Measurements from ENCODE around the gene METTL6. TPM values are rescaled to one million over a fixed set of nuclear protein-coding genes. Genes with fewer than 3 reads are reported as not detected.
"Not testable (repeated sequence)": the region's sequence is repeated elsewhere in the genome, so short reads cannot be mapped to it uniquely, and the experiment has no call there.

The METTL6 gene
- total RNA-seq, 1 donor from 2014 or later, result 19.6 TPM

- DNase-seq (ENCODE audit: extremely low read depth, low read depth, low spot score), result peak; percentile 51
Observed at GRCh38 chr3:15405448-15406050, 21.8 kb downstream of the METTL6 start.

GRCh38 chr3:15404767-15405166, 22.6 kb downstream of the METTL6 start:
- no peak for DNase-seq (ENCODE audit: extremely low read depth, low read depth, low spot score)

- no peak for DNase-seq (ENCODE audit: extremely low read depth, low read depth, low spot score)
Observed at GRCh38 chr3:15403965-15404364, 23.4 kb downstream of the METTL6 start.

GRCh38 chr3:15403495-15403894, 23.8 kb downstream of the METTL6 start:
- no peak for DNase-seq (ENCODE audit: extremely low read depth, low read depth, low spot score)

- no peak for DNase-seq (ENCODE audit: extremely low read depth, low read depth, low spot score)
Observed at GRCh38 chr3:15401936-15402335, 25.4 kb downstream of the METTL6 start.

DNA sequence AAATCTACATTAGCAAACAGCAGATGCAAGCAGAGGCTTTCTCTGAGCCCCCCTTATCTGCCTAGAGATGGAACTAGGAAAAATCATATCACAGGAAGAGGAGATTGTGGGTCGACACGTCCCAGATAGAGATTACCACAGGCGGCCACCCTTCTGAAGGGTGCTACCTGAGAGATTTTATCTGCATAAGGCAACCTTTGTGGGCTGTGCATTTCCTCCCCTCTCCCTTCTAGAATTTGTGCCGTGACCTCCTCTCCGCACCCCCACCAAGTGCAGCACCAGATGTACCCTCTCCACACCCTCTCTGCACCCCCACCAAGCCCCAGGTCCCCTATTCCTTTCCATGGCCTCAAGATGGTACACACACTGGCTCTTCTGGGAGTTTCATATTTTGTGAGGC, 27.4 kb downstream of the METTL6 start:
- DNase-seq (ENCODE audit: extremely low read depth, low read depth, low spot score), result no peak

DNA sequence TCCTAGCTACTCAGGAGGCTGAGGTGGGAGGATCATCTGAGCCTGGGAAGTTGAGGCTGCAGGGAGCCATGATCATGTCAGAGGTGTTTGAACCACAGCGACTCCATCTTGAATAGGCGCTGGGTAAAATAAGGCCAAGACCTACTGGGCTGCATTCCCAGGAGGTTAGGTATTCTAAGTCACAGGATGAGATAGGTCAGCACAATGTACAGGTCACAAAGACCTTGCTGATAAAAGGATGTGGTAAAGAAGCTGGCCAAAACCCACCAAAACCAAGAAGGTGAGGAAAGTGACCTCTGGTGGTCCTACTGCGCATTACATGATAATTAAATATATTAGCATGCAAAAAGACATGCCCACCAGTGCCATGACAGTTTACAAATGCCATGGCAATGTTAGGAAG, 28.6 kb downstream of the METTL6 start:
- DNase-seq (ENCODE audit: extremely low read depth, low read depth, low spot score), result peak; percentile 29

- not testable (repeated sequence) for DNase-seq (ENCODE audit: extremely low read depth, low read depth, low spot score)
Observed at GRCh38 chr3:15393252-15393651, 34.1 kb downstream of the METTL6 start.

DNA sequence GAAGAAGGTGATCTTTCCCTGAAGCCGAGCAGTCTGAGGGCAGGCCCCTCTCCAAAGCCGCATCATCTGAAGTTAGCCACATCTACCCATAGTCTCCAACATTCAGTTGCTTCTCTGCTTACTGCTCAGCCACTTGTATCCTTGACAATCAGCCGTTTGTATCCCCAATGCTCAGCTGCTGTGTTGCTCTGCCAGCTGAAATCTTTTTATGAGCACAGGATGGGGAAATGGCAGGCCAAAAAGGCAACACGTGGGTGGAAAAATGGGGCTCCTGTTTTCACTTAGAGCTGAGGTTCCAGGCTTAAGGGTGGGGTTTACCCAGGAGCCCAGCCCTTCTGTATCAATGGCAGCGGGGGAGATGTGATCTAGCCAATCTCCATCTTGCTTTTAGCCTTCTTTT, 36.3 kb downstream of the METTL6 start:
- DNase-seq (ENCODE audit: extremely low read depth, low read depth, low spot score), result no peak

DNA sequence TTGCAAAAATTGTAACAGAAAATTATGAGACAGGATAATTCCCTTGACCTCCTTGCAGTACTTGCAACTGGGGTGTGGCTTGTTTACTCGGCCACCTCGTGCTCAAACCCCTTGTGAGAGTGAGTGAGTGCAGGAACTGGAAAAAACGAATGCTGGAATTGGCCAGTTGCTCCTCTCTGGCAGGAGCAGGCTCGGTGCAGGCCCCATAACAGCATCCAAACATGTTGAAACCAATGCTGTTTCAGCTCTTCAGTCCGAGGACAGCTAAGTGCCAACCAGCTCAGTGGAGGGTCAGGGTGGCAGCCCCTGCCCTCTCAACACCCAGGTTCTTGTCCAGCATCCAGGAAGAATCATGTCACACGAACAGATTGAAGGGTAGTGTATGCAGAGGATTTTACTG, 36.9 kb downstream of the METTL6 start:
- no peak for DNase-seq (ENCODE audit: extremely low read depth, low read depth, low spot score)

DNA sequence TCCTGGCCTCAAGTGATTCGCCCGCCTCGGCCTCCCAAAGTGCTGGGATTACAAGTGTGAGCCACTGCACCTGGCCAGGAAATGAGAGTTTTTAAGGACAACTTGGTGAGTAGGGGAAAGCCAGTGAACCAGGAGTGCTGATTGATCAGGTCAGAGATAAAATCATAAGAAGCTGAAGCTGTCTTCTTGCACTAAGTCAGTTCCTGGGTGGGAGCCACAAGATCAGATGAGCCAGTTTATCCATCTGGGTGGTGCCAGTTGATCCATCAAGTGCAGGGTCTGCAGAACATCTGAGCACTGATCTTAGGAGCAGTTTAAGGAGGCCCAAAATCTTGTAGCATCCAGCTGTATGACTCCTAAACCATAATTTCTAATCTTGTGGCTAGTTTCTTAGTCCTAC, 39.0 kb downstream of the METTL6 start:
- DNase-seq (ENCODE audit: extremely low read depth, low read depth, low spot score), result not testable (repeated sequence)

GRCh38 chr3:15387735-15388134, 39.6 kb downstream of the METTL6 start:
- DNase-seq (ENCODE audit: extremely low read depth, low read depth, low spot score), result no peak

- no peak for DNase-seq (ENCODE audit: extremely low read depth, low read depth, low spot score)
Observed at GRCh38 chr3:15387171-15387581, 40.2 kb downstream of the METTL6 start.

- DNase-seq (ENCODE audit: extremely low read depth, low read depth, low spot score), result not testable (repeated sequence)
Observed at GRCh38 chr3:15386654-15386955, 40.7 kb downstream of the METTL6 start.

DNA sequence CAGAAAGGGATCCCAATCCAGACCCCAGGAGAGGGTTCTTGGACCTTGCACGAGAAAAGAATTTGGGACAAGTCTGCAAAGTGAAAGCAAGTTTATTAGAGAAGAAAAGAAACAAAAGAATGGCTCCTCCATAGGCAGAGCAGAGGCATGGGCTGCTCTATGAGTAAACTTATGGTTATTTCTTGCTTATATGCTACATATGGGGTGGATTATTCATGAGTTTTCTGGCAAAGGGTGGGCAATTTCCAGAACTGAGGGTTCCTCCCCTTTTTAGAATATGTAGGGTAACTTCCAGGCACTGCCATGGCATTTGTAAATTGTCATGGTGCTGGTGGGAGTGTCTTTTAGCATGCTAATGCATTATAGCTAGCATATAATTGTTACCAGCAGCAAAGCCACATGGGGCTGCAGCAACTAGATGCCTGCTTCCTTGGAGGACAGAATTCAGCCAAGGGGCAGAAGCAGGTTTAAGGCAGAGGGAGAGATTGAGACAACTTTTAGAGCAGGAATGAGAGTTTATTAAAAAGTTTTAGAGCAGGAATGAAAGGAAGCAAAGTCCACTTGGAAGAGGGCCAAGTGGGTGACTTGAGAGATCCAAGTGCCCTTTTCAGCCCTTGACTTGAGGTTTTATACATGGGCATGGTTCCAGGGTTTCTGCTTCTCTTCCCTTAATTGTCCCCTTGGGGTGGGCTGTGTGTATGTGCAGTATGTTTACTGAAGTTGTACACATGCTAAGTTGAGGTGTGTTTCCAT, 41.3 kb downstream of the METTL6 start:
- DNase-seq (ENCODE audit: extremely low read depth, low read depth, low spot score), result no peak

DNA sequence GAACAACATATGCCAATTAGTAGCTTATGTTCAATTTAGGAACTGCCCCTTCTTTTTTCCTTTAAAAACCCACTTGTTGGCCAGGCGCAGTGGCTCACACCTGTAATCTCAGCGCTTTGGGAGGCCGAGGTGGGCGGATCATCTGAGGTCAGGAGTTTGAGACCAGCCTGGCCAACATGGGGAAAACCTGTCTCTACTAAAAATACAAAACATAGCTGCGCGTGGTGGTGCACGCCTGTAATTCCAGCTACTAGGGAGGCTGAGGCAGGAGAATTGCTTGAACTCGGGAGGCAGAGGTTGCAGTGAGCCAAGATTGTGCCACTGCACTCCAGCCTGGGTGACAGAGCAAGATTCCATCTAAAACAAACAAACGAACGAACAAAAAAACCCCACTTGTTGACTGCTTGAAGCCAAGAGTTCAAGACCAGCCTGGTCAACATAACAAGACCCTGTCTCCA, 42.1 kb downstream of the METTL6 start:
- DNase-seq (ENCODE audit: extremely low read depth, low read depth, low spot score), result not testable (repeated sequence)

GRCh38 chr3:15384510-15385237, 42.7 kb downstream of the METTL6 start:
- no peak for DNase-seq (ENCODE audit: extremely low read depth, low read depth, low spot score)

DNA sequence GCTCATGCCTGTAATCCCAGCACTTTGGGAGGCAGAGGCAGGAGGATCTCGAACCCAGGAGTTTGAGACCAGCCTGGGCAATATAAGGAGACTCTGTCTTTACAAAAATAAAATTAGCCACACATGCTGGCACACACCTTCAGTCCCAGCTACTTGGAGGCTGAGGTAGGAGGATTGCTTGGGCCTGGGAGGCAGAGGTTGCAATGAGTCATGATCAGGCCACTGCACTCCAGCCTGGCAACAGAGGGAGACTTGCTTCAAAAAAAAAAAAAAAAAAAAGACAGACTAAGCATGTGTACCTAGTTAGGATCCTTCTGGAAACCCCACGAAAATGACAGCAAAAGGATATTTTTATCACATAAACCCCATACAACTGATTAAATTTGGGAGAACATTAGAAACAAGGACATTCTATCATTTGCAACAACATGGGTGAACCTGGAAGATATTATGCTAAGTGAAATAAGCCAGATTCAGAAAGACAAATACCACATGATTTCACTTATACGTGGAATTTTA, 44.9 kb downstream of the METTL6 start:
- DNase-seq (ENCODE audit: extremely low read depth, low read depth, low spot score), result no peak

DNA sequence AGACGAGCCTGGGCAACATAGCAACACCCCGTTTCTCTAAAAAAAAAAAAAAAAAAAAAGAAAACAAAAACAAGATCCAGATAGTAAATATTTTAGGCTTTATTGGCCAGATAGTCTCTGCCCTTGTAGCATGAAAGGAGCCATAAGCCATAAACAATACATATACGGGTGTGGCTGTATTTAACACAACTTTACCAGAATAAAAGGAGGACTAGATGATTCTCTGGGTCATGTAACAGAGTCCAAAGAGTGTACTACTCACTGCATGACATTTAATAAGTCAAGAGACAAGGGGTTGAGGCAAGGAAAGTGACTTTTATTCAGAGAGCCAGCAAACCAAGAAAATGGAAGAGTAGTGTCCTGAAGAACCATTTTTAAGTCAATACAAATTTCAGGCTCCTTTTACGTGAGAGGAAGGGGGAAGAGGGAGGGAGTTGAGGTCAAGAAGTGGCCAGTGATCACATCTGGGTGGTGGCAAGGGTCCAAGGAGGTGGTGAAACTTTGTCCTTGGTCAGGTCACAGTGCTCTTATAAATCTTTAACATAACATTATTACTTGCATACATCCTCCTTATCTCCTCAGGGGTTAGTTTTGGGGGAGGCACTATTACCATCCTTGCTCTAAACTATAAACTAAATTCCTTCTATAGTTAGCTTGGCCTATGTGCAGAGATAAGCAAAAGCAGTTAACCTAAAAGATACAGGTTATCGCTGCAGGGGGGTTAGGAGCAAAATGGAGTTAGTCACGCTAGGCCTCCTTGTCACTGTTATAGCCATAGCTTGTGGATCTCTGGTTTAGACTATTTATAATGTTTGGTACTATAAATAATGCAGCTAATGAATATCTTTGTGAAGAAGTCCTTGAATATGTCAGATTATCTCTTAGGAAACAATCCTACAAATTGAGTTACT, 46.1 kb downstream of the METTL6 start:
- no peak for DNase-seq (ENCODE audit: extremely low read depth, low read depth, low spot score)

DNA sequence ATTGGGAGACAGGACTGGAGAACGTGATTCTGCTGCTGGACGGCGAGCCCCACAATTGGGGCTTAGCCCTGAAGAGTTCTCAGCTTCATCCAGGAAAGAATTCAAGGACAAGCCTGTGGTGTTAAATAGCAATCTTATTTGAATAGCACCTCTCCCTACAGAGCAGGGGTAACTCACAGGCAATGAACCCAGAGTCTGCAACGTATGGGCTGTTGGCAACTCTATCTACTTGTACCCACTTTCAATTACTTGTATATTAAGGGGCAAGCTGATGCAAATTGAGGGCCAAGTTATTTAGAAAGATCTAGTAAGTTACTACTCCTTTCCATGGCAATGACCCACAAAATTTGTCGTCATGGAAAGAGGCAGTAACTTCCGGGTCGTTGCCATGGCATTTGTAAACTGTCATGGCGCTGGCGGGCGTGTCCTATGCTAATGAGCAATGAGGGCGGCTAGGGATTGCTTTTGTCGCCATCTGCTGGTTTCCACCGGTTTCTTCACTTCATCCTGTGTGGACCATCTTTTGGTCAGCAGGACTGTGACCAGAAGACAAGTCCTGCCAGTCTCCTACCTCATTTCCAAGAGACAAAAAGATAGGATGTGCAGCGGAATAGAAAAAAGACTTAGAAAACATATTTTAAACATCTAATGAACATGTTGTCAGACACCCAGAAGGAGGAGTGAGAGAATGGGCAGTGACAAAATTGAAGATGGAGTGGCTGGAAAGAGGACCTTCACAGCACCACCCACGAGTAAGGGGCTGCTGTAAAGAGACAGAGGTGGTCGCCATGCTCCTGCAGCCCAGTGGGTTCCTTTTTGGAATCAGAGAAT, 49.2 kb downstream of the METTL6 start:
- peak; percentile 90 for DNase-seq (ENCODE audit: extremely low read depth, low read depth, low spot score)

All from glomerular endothelial cell (primary cell).